Measurements from ENCODE around the gene NETO2. TPM values are rescaled to one million over a fixed set of nuclear protein-coding genes. Genes with fewer than 3 reads are reported as not detected.
"Not testable (repeated sequence)": the region's sequence is repeated elsewhere in the genome, so short reads cannot be mapped to it uniquely, and the experiment has no call there.

Gene NETO2
- total RNA-seq, 1 donor: 6.0 TPM

DNA sequence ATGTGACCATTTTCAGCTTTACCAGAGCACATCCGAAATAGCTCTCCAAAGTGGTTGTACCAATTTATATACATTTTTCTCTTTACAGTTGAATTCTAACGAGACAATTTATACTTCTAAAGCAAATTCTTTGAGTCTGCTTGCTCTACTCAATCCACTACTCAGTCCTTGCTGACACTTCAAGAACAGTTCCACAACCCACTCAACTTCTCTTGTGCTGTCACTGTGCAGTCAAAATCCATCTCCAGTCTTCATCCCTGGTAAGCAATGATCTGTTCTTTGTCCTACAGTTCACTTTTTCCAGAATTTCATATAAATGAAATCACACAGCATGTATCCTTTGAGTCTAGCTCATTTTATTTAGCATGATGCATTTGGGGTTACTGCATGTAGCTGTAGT is 30.6 kb downstream of the NETO2 start:
- no peak for DNase-seq (ENCODE audit: low read depth)
- H3K4me3 ChIP-seq (ENCODE audit: low read depth, low read length): no peak overlapping the region
- no peak for TF ChIP-seq CTCF (IDR thresholded peaks at IDR 0.05; ENCODE audit: insufficient read depth, low read length)

DNA sequence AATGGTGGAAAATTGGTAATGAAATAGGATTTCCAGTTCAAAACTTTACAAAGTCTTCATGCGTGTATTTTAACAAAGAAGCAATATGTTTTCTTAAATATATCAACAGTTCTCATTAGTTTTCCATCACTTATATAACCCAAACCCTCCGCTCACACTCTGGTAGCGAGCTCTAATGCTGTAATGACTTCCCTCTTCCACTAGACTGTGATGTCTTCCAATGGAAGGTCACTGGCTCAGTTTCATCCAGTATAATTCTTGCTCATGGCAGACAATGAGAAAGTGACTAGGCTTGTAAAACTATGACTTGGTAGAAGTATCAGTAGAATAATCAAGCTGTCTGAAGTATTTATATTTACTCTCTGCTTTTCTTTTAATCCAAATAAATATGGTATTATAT is 32.8 kb downstream of the NETO2 start:
- no peak for DNase-seq (ENCODE audit: low read depth)
- no peak for TF ChIP-seq CTCF (IDR thresholded peaks at IDR 0.05; ENCODE audit: insufficient read depth, low read length)
- H3K4me3 ChIP-seq (ENCODE audit: low read depth, low read length): no peak overlapping the region

DNA sequence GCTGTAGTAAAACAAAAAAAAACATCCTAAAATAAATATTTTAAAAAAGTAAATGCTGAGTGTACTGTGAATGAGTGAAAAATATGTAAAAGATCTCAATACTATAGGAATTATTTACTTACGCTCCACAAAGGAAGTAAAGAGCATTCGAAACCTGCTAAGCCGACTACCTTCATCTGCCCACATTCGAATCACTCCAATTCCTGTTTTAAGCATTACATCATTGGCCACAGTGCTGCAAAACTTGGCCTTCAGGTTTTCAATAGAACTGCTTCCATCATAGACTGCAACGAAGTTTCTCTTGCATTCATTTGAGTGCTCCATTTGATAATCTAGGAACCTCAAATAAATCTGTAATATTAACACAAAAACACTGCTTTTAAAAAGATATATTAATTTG is 34.4 kb downstream of the NETO2 start:
- H3K4me3 ChIP-seq (ENCODE audit: low read depth, low read length): no peak overlapping the region
- DNase-seq (ENCODE audit: low read depth): no peak
- no peak for TF ChIP-seq CTCF (IDR thresholded peaks at IDR 0.05; ENCODE audit: insufficient read depth, low read length)

GRCh38 chr16:47102921-47103320 is 40.8 kb downstream of the NETO2 start:
- H3K4me3 ChIP-seq (ENCODE audit: low read depth, low read length): not testable (repeated sequence)

GRCh38 chr16:47097154-47097553 is 46.6 kb downstream of the NETO2 start:
- H3K4me3 ChIP-seq (ENCODE audit: low read depth, low read length); DNase-seq (ENCODE audit: low read depth): not testable (repeated sequence)

More at GRCh38 chr16:47102921-47103320, 40.8 kb downstream of the NETO2 start:
- DNase-seq (ENCODE audit: low read depth): not testable (repeated sequence)

- no peak overlapping the region for H3K4me3 ChIP-seq (ENCODE audit: low read depth, low read length)
- DNase-seq (ENCODE audit: low read depth): peak; percentile 32
- TF ChIP-seq CTCF (IDR thresholded peaks at IDR 0.05; ENCODE audit: insufficient read depth, low read length): no peak
Measured at GRCh38 chr16:47096297-47096696, 47.4 kb downstream of the NETO2 start.

- no peak for TF ChIP-seq CTCF (IDR thresholded peaks at IDR 0.05; ENCODE audit: insufficient read depth, low read length)
- DNase-seq (ENCODE audit: low read depth): no peak
- H3K4me3 ChIP-seq (ENCODE audit: low read depth, low read length): no peak overlapping the region
Measured at GRCh38 chr16:47084198-47084597, 59.5 kb downstream of the NETO2 start.

- no peak for DNase-seq (ENCODE audit: low read depth)
- H3K4me3 ChIP-seq (ENCODE audit: low read depth, low read length): no peak overlapping the region
- no peak for TF ChIP-seq CTCF (IDR thresholded peaks at IDR 0.05; ENCODE audit: insufficient read depth, low read length)
Measured at GRCh38 chr16:47082099-47082865, 61.5 kb downstream of the NETO2 start.
